ENCODE data around the gene MCL1.

GRCh38 chr1:150550222-150551050 lies 29.0 kb downstream of the MCL1 start:
- TF ChIP-seq PATZ1 (CRISPR knock-in tag; IDR thresholded peaks at IDR 0.05; ENCODE audit: borderline replicate concordance) (no peak), ZC3H10 (CRISPR knock-in tag; IDR thresholded peaks at IDR 0.05) (no peak), ZNF8 (CRISPR knock-in tag; IDR thresholded peaks at IDR 0.05) (no peak), ARNTL (CRISPR knock-in tag; IDR thresholded peaks at IDR 0.05; ENCODE audit: borderline replicate concordance, low read depth) (no peak), OSR1 (CRISPR knock-in tag; IDR thresholded peaks at IDR 0.05) (no peak), ZFP3 (CRISPR knock-in tag; IDR thresholded peaks at IDR 0.05) (no peak), ESRRG (CRISPR knock-in tag; IDR thresholded peaks at IDR 0.05) (no peak), TSHZ2 (CRISPR knock-in tag; IDR thresholded peaks at IDR 0.05) (no peak), POU6F1 (CRISPR knock-in tag; IDR thresholded peaks at IDR 0.05; ENCODE audit: borderline replicate concordance, low read depth) (no peak), SNAI2 (CRISPR knock-in tag; IDR thresholded peaks at IDR 0.05) (no peak), CREB5 (CRISPR knock-in tag; IDR thresholded peaks at IDR 0.05; ENCODE audit: low read depth) (no peak)
